HepG2 (cell line): Measurements from ENCODE around the gene CDC14B. TPM values are rescaled to one million over a fixed set of nuclear protein-coding genes. Genes with fewer than 3 reads are reported as not detected.

ENCODE experiments used
- ATM ChIP-seq: fragments of 450-650 bp; IDR thresholded peaks from 2 replicates; pipeline ENCODE4 v1.7.1; 2017; ENCODE audit warnings: mild to moderate bottlenecking, borderline replicate concordance
- CBFB ChIP-seq: sonication (generic); formaldehyde crosslinking; IDR thresholded peaks from 2 replicates; pipeline ENCODE4 v1.4.0; 2020; ENCODE audit warnings: missing genetic modification reagents
- CREB3 ChIP-seq: sonication (generic); formaldehyde crosslinking; IDR thresholded peaks from 2 replicates; pipeline ENCODE4 v1.5.0; 2020; ENCODE audit warnings: missing genetic modification reagents
- CSRNP2 ChIP-seq: sonication (generic); formaldehyde crosslinking; conservative IDR thresholded peaks from 2 replicates; pipeline ENCODE4 v1.8.0; 2022; ENCODE audit warnings: low read depth, missing genetic modification reagents
- ERF ChIP-seq: IDR thresholded peaks from 2 replicates; pipeline ENCODE4 v1.6.1; 2018; ENCODE audit warnings: missing biosample characterization, missing genetic modification reagents
- GTF3A ChIP-seq: sonication (generic); formaldehyde crosslinking; conservative IDR thresholded peaks from 2 replicates; pipeline ENCODE4 v1.4.0; 2020; ENCODE audit warnings: mild to moderate bottlenecking, missing genetic modification reagents
- KLF12 ChIP-seq: sonication (generic); formaldehyde crosslinking; IDR thresholded peaks from 2 replicates; pipeline ENCODE4 v1.4.0; 2020; ENCODE audit warnings: missing genetic modification reagents, borderline replicate concordance
- MEIS1 ChIP-seq: sonication (generic); formaldehyde crosslinking; IDR thresholded peaks from 2 replicates; pipeline ENCODE4 v1.9.0; 2021; ENCODE audit warnings: mild to moderate bottlenecking, missing genetic modification reagents, moderate library complexity, borderline replicate concordance
- MLX ChIP-seq: IDR thresholded peaks from 2 replicates; pipeline ENCODE4 v1.6.1; 2016
- MTF2 ChIP-seq: sonication (generic); formaldehyde crosslinking; IDR thresholded peaks from 2 replicates; pipeline ENCODE4 v1.5.0; 2020; ENCODE audit warnings: missing genetic modification reagents, borderline replicate concordance
- SMC3 ChIP-seq: IDR thresholded peaks from 2 replicates; pipeline ENCODE4 v1.6.1; 2011; ENCODE audit warnings: low read length, improper control_type of control experiment
- ZFP36L2 ChIP-seq: sonication (generic); formaldehyde crosslinking; IDR thresholded peaks from 2 replicates; pipeline ENCODE4 v1.4.0; 2020; ENCODE audit warnings: missing genetic modification reagents
- ZNF503 ChIP-seq: sonication (generic); formaldehyde crosslinking; IDR thresholded peaks from 2 replicates; pipeline ENCODE4 v1.4.0; 2020; ENCODE audit warnings: missing genetic modification reagents
- ZNF510 ChIP-seq: sonication (generic); formaldehyde crosslinking; IDR thresholded peaks from 2 replicates; pipeline ENCODE4 v1.4.0; 2020; ENCODE audit warnings: low read depth, mild to moderate bottlenecking, missing genetic modification reagents
- ZNF597 ChIP-seq: sonication (generic); formaldehyde crosslinking; IDR thresholded peaks from 2 replicates; pipeline ENCODE4 v1.5.0; 2020; ENCODE audit warnings: missing genetic modification reagents
- ZNF598 ChIP-seq: sonication (generic); formaldehyde crosslinking; IDR thresholded peaks from 2 replicates; pipeline ENCODE4 v1.5.1; 2020; ENCODE audit warnings: mild to moderate bottlenecking, missing genetic modification reagents, borderline replicate concordance
- ZUFSP ChIP-seq: sonication (generic); formaldehyde crosslinking; IDR thresholded peaks from 2 replicates; pipeline ENCODE4 v1.9.0; 2021; ENCODE audit warnings: missing genetic modification reagents, mild to moderate bottlenecking, borderline replicate concordance
- ZXDC ChIP-seq: sonication (generic); formaldehyde crosslinking; IDR thresholded peaks from 2 replicates; pipeline ENCODE4 v1.5.0; 2020; ENCODE audit warnings: mild to moderate bottlenecking, missing genetic modification reagents
- polyA plus RNA-seq, 8 experiments: library from polyadenylated mRNA; depleted of rRNA in 3 of 8; stranded (reverse) in 7 of 8; unstranded in 1 of 8; fragments of >200 nt; fragmentation: Illumina TruSeq in 4 of 8; extraction: Trizol in 4 of 8; gene quantifications; 2 replicates each; pipeline versions ENCODE4 v1.2.1 to v1.2.3, GENCODE V29; 2011 to 2016; ENCODE audit warnings: low read depth in 4 of 8, missing spikeins in 1 of 8, mixed read lengths in 1 of 8; ENCODE audit not compliant: insufficient read depth in 1 of 8
- total RNA-seq, 5 experiments: library from RNA; depleted of rRNA; stranded (reverse); fragments of >200 nt; fragmentation: Illumina TruSeq; extraction: Trizol; gene quantifications; 2 replicates each; pipeline ENCODE4 v1.2.3, GENCODE V29; 2016; ENCODE audit warnings: low read depth in 1 of 5

The CDC14B gene
- total and polyA plus RNA-seq, 2 of the 13 experiments (the other 11 are each of a cell fraction or from before 2014, with no cell fraction given) = 25.8 to 33.3 TPM

- TF ChIP-seq MEIS1 (CRISPR knock-in tag) (peak; percentile 25; the same call in 1 of the 2 replicates), KLF12 (peak; percentile 95), ZFP36L2 (CRISPR knock-in tag) (no peak), ZNF510 (no peak), CSRNP2 (no peak), SMC3 (peak; percentile 5; the same call in 1 of the 2 replicates), MLX (CRISPR knock-in tag) (peak; percentile 57; the same call in 1 of the 2 replicates), CREB3 (CRISPR knock-in tag) (0 out of 2 replicates have a peak, but pooled peaks have one; percentile 49), ZXDC (CRISPR knock-in tag) (no peak), ERF (CRISPR knock-in tag) (peak; percentile 86), ZNF503 (CRISPR knock-in tag) (peak; percentile 95), CBFB (peak; percentile 37; the same call in 1 of the 2 replicates), GTF3A (CRISPR knock-in tag) (no peak), ZNF597 (no peak), ATM (no peak), MTF2 (CRISPR knock-in tag) (no peak), ZUFSP (CRISPR knock-in tag) (no peak), ZNF598 (CRISPR knock-in tag) (0 out of 2 replicates have a peak, but pooled peaks have one; percentile 14)
Observed at GRCh38 chr9:96566498-96567202, 53.0 kb downstream of the CDC14B start (continued).
